NCI-H146 (cell line): Measurements from ENCODE around the gene TOPAZ1.
A peak's percentile ranks its signal among the peaks of the same experiment; 100 is the strongest.

Source experiments
- DNase-seq: peaks from one replicate; lab custom pipeline; 2025; lab: John Stamatoyannopoulos, UW

TOPAZ1 gene

GRCh38 chr3:44241706-44242105, at the start of gene TOPAZ1:
TOPAZ1 (plus strand) TSS chr3:44241886; CDS start chr3:44242054, 168 bp downstream.
- no peak for DNase-seq

GRCh38 chr3:44198284-44199269, 43.1 kb upstream of the TOPAZ1 start:
- DNase-seq: peak; percentile 29

- DNase-seq: no peak
These were observed 35.4 kb upstream of the TOPAZ1 start for GRCh38 chr3:44206261-44206660.

- no peak for DNase-seq
These were observed 34.6 kb upstream of the TOPAZ1 start for GRCh38 chr3:44206862-44207652.

- DNase-seq: no peak
These were observed 33.6 kb upstream of the TOPAZ1 start for GRCh38 chr3:44208086-44208485.

- DNase-seq: no peak
These were observed 33.1 kb upstream of the TOPAZ1 start for GRCh38 chr3:44208568-44208967.

GRCh38 chr3:44210967-44211366, 30.7 kb upstream of the TOPAZ1 start:
- no peak for DNase-seq

GRCh38 chr3:44222337-44222736, 19.3 kb upstream of the TOPAZ1 start:
- DNase-seq: no peak

GRCh38 chr3:44223299-44223698, 18.4 kb upstream of the TOPAZ1 start:
- no peak for DNase-seq

- DNase-seq: no peak
These were observed 17.6 kb upstream of the TOPAZ1 start for GRCh38 chr3:44224131-44224530.

- DNase-seq: no peak
These were observed 15.1 kb upstream of the TOPAZ1 start for GRCh38 chr3:44226573-44226972.

- no peak for DNase-seq
These were observed 14.1 kb upstream of the TOPAZ1 start for GRCh38 chr3:44227632-44228031.

- no peak for DNase-seq
These were observed 12.8 kb upstream of the TOPAZ1 start for GRCh38 chr3:44228900-44229299.

- DNase-seq: no peak
These were observed 9.3 kb upstream of the TOPAZ1 start for GRCh38 chr3:44232407-44232806.

- no peak for DNase-seq
These were observed 6.9 kb upstream of the TOPAZ1 start for GRCh38 chr3:44234648-44235268.

- DNase-seq: peak; percentile 19
These were observed 5.8 kb upstream of the TOPAZ1 start for GRCh38 chr3:44235604-44236484.

- DNase-seq: no peak
These were observed 5.2 kb upstream of the TOPAZ1 start for GRCh38 chr3:44236485-44236908.

- DNase-seq: no peak
These were observed 4.5 kb upstream of the TOPAZ1 start for GRCh38 chr3:44237161-44237560.

- no peak for DNase-seq
These were observed 4.0 kb upstream of the TOPAZ1 start for GRCh38 chr3:44237665-44238064.

- no peak for DNase-seq
These were observed 2.8 kb upstream of the TOPAZ1 start for GRCh38 chr3:44238889-44239288.

- DNase-seq: no peak
These were observed 1.6 kb upstream of the TOPAZ1 start for GRCh38 chr3:44240061-44240460.
